ENCODE data around the gene ETF1. TPM values are rescaled to one million over a fixed set of nuclear protein-coding genes. Genes with fewer than 3 reads are reported as not detected.
A peak's percentile ranks its signal among the peaks of the same experiment; 100 is the strongest.

ETF1 gene
- total and polyA plus RNA-seq, 9 of the 15 experiments (the other 6 are each of a cell fraction or from before 2014, with no cell fraction given), result 53.7 to 209 (median 164) TPM

DNA sequence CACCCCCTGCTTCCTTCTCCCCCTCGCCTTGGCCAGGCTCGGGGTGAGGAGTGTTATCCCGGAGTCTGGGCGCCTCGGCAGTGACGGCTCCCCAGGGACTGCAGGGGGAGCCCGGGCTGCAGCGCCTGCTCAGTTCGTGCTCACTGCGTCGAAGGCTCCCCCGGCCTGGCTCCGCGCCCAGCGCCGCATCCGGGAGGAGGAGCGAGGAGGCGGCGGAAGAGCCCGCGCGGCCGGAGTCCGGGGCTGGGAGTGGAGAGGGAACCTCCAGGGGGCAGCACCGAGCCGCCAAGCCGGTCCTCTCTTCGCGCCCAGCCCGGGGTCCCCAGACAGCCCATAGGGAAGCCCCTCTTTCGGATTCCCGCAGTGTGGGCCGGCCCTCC, 79.0 kb downstream of the ETF1 start (continued):
- TF ChIP-seq UBTF (IDR thresholded peaks at IDR 0.05; ENCODE audit: borderline replicate concordance in 1 of 2, low read depth in 2 of 2, low read length in 2 of 2) (no peak), TAL1 (IDR thresholded peaks at IDR 0.05) (no peak), BDP1 (IDR thresholded peaks at IDR 0.05; ENCODE audit: insufficient read depth, insufficient read length) (no peak), JUND (IDR thresholded peaks at IDR 0.05; ENCODE audit: borderline replicate concordance, low read depth, low read length) (no peak; the same call in 1 of the 2 replicates), JUND (tag; IDR thresholded peaks at IDR 0.05; ENCODE audit: borderline replicate concordance, low read depth, low read length) (0 out of 3 replicates have a peak, but pooled peaks have one; percentile 5), ZFX (CRISPR knock-in tag; IDR thresholded peaks at IDR 0.05) (no peak), NR2F6 (CRISPR knock-in tag; IDR thresholded peaks at IDR 0.05) (no peak), ZNF274 (IDR thresholded peaks at IDR 0.05; ENCODE audit: borderline replicate concordance, low read depth, low read length) (peak; percentile 28; the same call in 1 of the 2 replicates), E2F5 (CRISPR knock-in tag; IDR thresholded peaks at IDR 0.05) (0 out of 2 replicates have a peak, but pooled peaks have one; percentile 30), C11orf30 (IDR thresholded peaks at IDR 0.05; ENCODE audit: low read depth) (no peak), PHTF2 (CRISPR knock-in tag; IDR thresholded peaks at IDR 0.05) (no peak), NR4A1 (CRISPR knock-in tag; IDR thresholded peaks at IDR 0.05) (no peak), NR4A1 (tag; IDR thresholded peaks at IDR 0.05) (no peak), ELF4 (CRISPR knock-in tag; IDR thresholded peaks at IDR 0.05) (no peak), ZFP30 (CRISPR knock-in tag; IDR thresholded peaks at IDR 0.05; ENCODE audit: borderline replicate concordance) (no peak), JUN (IDR thresholded peaks at IDR 0.05; ENCODE audit: borderline replicate concordance, low read depth, low read length) (0 out of 2 replicates have a peak, but pooled peaks have one; percentile 19), JUN (CRISPR knock-in tag; IDR thresholded peaks at IDR 0.05; ENCODE audit: borderline replicate concordance) (no peak; the same call in 1 of the 2 replicates), MAX (CRISPR knock-in tag; IDR thresholded peaks at IDR 0.05) (peak; percentile 85), TARDBP (IDR thresholded peaks at IDR 0.05) (no peak), CEBPB (tag; IDR thresholded peaks at IDR 0.05) (no peak), HCFC1 (IDR thresholded peaks at IDR 0.05; ENCODE audit: low read depth, low read length) (peak; percentile 46), ELF1 (tag; IDR thresholded peaks at IDR 0.05) (peak; percentile 33), KHSRP (IDR thresholded peaks at IDR 0.05) (no peak)
- TF ChIP-seq, protein P1, sequence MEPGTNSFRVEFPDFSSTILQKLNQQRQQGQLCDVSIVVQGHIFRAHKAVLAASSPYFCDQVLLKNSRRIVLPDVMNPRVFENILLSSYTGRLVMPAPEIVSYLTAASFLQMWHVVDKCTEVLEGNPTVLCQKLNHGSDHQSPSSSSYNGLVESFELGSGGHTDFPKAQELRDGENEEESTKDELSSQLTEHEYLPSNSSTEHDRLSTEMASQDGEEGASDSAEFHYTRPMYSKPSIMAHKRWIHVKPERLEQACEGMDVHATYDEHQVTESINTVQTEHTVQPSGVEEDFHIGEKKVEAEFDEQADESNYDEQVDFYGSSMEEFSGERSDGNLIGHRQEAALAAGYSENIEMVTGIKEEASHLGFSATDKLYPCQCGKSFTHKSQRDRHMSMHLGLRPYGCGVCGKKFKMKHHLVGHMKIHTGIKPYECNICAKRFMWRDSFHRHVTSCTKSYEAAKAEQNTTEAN (CRISPR knock-in tag; IDR thresholded peaks at IDR 0.05), result peak; percentile 85; the same call in 1 of the 2 replicates
- TF ChIP-seq, protein P2, sequence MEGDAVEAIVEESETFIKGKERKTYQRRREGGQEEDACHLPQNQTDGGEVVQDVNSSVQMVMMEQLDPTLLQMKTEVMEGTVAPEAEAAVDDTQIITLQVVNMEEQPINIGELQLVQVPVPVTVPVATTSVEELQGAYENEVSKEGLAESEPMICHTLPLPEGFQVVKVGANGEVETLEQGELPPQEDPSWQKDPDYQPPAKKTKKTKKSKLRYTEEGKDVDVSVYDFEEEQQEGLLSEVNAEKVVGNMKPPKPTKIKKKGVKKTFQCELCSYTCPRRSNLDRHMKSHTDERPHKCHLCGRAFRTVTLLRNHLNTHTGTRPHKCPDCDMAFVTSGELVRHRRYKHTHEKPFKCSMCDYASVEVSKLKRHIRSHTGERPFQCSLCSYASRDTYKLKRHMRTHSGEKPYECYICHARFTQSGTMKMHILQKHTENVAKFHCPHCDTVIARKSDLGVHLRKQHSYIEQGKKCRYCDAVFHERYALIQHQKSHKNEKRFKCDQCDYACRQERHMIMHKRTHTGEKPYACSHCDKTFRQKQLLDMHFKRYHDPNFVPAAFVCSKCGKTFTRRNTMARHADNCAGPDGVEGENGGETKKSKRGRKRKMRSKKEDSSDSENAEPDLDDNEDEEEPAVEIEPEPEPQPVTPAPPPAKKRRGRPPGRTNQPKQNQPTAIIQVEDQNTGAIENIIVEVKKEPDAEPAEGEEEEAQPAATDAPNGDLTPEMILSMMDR (IDR thresholded peaks at IDR 0.05 in 2 of 3, conservative IDR thresholded peaks at IDR 0.05 in 1 of 3; ENCODE audit: insufficient read depth in 2 of 3, low read depth in 1 of 3, low read length in 3 of 3), result peak; percentile 77 to 93 (median 85)
